ENCODE results near the gene SLC22A1.

- TF ChIP-seq MAFK (IDR thresholded peaks at IDR 0.05; ENCODE audit: low read depth, low read length) (no peak), CTCF (conservative IDR thresholded peaks at IDR 0.05; ENCODE audit: low read depth, low read length) (no peak)
These were observed 69.4 kb downstream of the SLC22A1 start for GRCh38 chr6:160190973-160191372.
